ENCODE results near the gene MAPKAPK3.

The MAPKAPK3 gene

DNA sequence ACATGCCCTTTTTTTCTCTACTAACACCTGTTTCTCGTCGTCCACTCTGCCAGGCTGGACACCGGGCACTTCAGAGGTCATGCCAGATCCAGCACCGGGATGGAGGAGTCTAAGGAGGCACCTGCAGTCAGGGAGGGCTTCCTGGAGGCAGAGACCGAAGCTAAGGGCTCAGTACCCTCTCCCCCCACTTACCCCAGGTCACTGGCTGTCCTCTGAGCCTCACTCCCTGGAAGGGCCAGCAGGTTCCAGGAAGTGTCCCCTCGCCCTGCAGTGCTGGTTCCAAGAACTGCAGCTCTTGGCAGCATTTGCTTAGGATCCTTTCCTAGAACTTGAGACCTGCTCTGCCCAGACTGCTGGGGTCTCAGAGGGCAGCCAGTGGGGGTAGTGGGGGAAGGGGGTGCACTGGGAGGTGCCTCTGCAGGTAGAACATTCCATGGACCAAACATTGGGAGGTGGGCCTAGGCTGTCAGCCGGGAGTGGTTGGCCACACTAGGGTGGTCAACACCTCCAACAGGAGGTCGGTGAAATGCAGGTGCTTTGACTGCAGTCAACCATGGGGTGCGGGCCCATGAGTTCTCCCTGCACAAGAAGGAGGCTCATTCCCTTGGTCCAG lies 16.7 kb upstream of the MAPKAPK3 start:
- no peaks in the 10 kb centered on the region for H3K9me3 Mint-ChIP-seq
- H3K27ac Mint-ChIP-seq: peak overlapping the region; percentile 100
- H3K36me3 Mint-ChIP-seq (ENCODE audit: low read depth): peaks cover 41% of the 10 kb centered on the region
- no peak for ATAC-seq
- peaks cover 79% of the 10 kb centered on the region for H3K4me1 Mint-ChIP-seq
- no peaks in the 10 kb centered on the region for H3K27me3 Mint-ChIP-seq
- DNase-seq: peak; percentile 57
- peak overlapping the region; percentile 65 for H3K4me3 Mint-ChIP-seq

DNA sequence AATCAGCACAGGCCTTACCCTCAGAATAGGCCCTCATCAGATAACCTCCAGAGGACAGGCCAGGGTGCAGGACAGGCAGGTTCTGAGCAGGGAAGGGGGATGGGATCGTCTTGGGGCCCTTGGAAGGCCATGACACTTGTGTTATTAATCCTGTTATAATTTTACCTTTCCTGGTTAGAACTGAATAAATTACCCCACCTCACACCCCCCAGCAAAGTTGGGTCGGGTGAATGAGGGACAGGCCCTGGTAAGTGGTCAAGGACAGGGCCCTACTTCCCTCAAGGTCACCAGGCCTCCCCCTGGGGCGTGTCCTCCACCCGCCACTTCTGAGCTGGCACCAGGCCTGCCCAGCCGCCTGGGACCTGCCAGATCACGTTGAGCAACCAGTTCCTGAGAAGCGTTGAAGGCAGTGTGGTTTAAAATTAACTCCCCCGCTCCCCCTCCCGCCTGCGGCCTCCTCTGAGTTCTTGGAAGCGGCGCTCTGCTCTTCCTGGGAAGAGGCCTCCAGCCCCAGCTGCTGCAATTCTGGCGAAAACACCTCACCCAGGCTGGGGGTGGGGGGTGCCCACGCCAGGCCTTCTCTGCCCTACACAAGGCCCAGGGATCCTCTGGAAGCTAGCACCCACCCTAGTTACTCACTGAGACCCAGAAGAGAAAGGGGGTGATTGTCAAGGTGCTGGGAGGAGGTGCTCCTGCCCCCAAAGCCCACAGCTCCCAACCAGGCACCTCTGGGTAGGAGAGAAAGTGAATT lies 15.9 kb upstream of the MAPKAPK3 start:
- H3K9me3 Mint-ChIP-seq: no peaks in the 10 kb centered on the region
- H3K4me3 Mint-ChIP-seq: peak overlapping the region; percentile 65
- peaks cover 49% of the 10 kb centered on the region for H3K36me3 Mint-ChIP-seq (ENCODE audit: low read depth)
- no peaks in the 10 kb centered on the region for H3K27me3 Mint-ChIP-seq
- peak; percentile 70 for ATAC-seq
- peak; percentile 90 for DNase-seq
- H3K4me1 Mint-ChIP-seq: peaks cover 83% of the 10 kb centered on the region
- H3K27ac Mint-ChIP-seq: peak overlapping the region; percentile 100

DNA sequence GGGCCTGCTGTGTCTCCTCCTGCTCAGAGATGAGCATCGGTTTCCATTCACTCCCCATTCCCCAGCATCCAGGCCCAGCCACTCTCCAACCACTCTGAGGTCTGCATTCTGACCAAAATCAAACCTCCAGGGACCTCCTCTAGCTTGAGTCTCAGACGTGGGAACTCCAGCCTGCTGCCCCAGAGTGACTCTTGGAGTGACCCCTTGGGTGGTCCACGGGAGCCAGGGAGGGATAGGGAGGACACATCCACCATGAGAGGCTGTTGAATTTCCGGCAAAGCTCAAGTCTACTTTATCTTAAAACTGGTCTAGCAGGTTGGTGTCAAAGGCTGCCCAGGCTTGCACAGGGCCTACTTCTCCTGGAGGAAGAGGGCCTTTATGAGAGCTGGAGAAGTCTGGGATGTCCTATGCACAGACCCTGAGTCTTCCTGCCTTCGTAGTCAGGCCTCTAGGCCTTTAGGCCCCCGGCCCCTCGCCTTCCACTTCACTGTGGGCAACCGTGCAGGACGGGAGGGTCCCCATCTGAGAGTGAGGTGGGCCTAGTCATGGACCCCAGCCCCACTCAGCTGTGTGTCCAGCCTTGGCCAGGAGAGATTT lies 14.3 kb upstream of the MAPKAPK3 start:
- Mint-ChIP-seq H3K4me3 (peak overlapping the region; percentile 73), H3K9me3 (no peaks in the 10 kb centered on the region), H3K36me3 (ENCODE audit: low read depth) (peaks cover 65% of the 10 kb centered on the region), H3K27me3 (no peaks in the 10 kb centered on the region), H3K4me1 (peaks cover 91% of the 10 kb centered on the region), H3K27ac (peak overlapping the region; percentile 100)
- DNase-seq (peak; percentile 28), ATAC-seq (peak; percentile 14)

DNA sequence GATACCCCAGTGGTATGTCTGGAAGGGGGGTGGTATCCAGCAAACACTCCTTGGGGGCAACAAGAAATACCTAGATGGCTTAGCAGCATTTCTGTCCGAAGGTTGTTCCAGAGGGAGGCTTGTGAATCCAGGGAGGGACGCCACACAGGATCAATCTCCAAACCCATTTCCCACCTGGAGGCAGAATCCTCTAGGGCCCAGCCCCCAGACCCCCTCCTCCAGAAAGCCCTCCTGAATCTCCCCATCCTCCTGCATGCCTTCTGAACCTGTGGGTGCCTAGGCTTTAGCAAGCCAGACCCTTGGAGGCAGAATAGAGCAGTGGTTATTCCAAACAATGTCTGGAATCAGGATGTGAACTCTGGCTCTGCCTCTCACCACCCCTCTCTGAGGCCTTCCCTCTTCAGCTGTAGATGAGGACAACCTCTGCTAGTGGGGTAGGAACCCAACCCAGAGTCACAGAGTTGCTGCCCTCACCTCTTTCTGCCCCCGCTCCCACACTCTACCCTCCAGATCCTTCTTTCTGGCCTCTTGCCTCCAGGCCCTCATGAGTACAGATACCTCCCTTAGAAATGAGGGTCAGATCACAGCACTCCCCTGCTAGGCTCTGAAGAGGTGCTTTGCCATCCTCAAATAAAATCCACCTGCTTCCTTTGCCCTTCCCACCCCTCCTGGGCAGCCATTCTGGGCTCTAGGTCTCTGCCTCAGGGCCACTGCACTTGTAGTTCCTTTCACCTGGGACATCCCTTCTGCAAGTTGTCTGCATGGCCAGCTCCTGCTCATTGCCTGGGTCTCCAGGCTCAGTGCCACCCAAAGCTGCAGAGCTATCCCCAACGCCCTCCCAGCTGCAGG lies 13.5 kb upstream of the MAPKAPK3 start:
- H3K9me3 Mint-ChIP-seq: no peaks in the 10 kb centered on the region
- H3K4me1 Mint-ChIP-seq: peaks cover 87% of the 10 kb centered on the region
- DNase-seq: peak; percentile 34
- no peak for ATAC-seq
- peaks cover 66% of the 10 kb centered on the region for H3K36me3 Mint-ChIP-seq (ENCODE audit: low read depth)
- H3K27me3 Mint-ChIP-seq: no peaks in the 10 kb centered on the region
- H3K27ac Mint-ChIP-seq: peak overlapping the region; percentile 100
- peak overlapping the region; percentile 100 for H3K4me3 Mint-ChIP-seq

DNA sequence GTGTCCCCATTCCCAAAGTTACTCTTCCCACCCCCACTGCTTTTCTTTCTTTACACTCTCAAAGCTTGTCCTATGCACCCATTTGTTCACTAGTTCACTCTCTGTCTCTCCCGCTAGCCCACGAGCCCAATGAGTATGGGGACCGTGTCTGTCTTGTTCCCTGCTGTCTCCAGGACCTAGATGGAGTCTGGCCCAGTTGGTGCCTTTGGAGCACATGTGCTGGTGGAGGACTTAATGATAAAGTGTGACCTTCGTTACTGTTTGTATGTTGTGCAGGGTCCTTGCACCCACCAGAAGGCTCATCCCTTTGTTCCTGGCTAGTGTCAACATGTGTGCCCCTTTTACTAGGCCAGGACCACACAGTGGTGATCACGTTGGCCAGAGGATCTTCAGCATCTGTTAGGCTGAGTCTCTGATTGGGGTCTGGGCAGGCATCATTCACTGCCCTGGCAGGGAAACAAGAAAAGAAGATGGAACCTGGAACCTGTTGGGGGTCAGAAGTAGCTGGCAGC lies 12.8 kb upstream of the MAPKAPK3 start:
- peaks cover 86% of the 10 kb centered on the region for H3K4me1 Mint-ChIP-seq
- H3K27ac Mint-ChIP-seq: peak overlapping the region; percentile 100

DNA sequence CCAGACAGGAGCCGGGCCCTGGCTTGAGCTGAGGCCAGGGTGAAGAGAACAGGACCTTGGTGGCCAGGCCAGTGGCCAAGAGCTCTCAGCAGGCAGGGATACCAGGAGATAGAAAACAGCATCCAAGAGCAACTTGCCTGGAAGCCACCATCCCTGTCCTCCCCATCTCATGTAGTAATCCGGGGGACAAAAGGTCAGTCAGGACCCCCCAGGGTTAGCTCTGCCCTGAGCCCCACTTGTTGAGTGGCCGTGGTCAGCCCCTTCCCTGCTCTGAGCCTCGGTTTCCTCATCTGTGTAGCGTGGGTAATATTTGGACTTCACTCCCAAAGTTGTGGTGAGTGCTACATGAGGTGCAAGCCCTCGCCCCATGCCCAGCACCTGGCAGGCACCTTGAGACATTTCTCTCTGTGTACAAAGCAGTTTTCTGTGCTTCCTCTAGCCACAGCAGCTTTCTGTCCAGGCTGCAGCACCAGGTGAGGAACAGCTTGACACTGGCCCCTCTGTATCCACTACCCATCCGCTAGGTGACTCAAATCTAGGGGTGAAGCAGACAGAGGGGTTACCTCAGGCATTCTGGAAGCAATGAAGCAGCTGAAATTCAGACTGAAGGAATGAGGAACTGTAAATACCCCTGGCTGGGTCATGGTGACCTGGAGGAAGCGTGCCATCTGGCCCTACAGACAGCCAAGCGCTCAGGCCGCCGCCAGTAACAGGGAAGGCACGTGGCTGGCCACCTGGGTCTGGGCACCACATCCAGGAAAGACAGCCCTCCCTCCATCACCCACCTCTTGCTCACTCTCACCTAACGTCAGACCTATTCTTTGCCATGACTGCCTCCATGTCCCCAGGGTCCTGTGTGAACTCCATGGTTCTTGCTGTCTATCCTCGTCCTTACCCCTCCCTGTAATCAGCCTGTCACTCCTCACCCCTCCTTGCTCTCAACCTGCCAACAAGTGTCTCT lies 12.0 kb upstream of the MAPKAPK3 start:
- Mint-ChIP-seq H3K4me1 (peaks cover 80% of the 10 kb centered on the region), H3K36me3 (ENCODE audit: low read depth) (peaks cover 74% of the 10 kb centered on the region), H3K9me3 (no peaks in the 10 kb centered on the region), H3K27me3 (no peaks in the 10 kb centered on the region), H3K4me3 (peak overlapping the region; percentile 100), H3K27ac (peak overlapping the region; percentile 100)
- no peak for ATAC-seq
- peak; percentile 43 for DNase-seq

More for the DNA sequence above, 12.8 kb upstream of the MAPKAPK3 start:
- Mint-ChIP-seq H3K27me3 (no peaks in the 10 kb centered on the region), H3K9me3 (no peaks in the 10 kb centered on the region), H3K36me3 (ENCODE audit: low read depth) (peaks cover 67% of the 10 kb centered on the region), H3K4me3 (peak overlapping the region; percentile 100)
- ATAC-seq (no peak), DNase-seq (peak; percentile 20)

DNA sequence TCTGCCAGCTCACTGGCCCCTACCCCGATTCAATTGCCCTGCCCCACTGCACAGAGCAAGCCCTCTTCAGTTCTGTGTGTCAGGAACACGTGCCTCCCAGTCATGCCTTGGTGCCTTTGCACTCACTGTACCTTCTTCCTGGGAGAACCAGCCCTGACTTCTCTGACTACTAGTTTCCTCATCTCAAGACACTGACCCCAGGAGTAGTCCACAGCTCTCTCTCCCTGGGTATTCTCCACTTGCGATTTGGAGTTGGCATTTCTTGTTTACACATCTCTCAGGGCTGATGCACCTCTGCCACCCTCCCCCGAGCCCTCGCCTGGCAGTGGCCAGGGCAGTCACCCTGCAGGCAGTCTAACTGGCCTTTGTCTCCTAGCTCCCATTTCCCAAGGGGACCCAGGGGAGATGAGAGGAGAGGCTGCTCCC lies 11.0 kb upstream of the MAPKAPK3 start:
- H3K27ac Mint-ChIP-seq: peak overlapping the region; percentile 100
- peaks cover 82% of the 10 kb centered on the region for H3K36me3 Mint-ChIP-seq (ENCODE audit: low read depth)
- peaks cover 72% of the 10 kb centered on the region for H3K4me1 Mint-ChIP-seq
- no peaks in the 10 kb centered on the region for H3K27me3 Mint-ChIP-seq
- no peak for ATAC-seq
- H3K4me3 Mint-ChIP-seq: peak overlapping the region; percentile 100
- DNase-seq: peak; percentile 34
- H3K9me3 Mint-ChIP-seq: no peaks in the 10 kb centered on the region

DNA sequence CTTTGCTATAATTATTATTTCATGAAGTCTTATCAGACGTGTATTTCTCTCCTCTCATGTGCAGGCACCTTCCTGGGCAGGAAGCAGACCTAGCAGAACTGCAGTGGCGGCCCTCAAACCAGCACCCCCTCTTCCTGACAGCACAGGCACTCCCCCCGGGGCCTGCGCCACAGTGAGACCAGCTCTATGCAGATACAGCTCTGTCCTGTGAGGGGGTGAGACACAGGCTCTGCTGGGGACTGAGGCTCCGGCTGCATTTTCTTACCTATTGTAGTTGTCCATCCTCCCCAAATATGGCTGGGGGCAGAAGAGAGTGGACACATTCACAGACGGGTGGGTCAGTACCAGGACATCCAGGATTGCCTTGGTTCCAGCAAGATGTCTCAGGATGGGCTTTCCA lies 10.4 kb upstream of the MAPKAPK3 start:
- H3K4me1 Mint-ChIP-seq: peaks cover 65% of the 10 kb centered on the region
- peak overlapping the region; percentile 100 for H3K4me3 Mint-ChIP-seq
- H3K9me3 Mint-ChIP-seq: no peaks in the 10 kb centered on the region
- ATAC-seq (no peak), DNase-seq (peak; percentile 47)
- H3K36me3 Mint-ChIP-seq (ENCODE audit: low read depth): peaks cover 86% of the 10 kb centered on the region
- H3K27ac Mint-ChIP-seq: peak overlapping the region; percentile 100
- no peaks in the 10 kb centered on the region for H3K27me3 Mint-ChIP-seq

DNA sequence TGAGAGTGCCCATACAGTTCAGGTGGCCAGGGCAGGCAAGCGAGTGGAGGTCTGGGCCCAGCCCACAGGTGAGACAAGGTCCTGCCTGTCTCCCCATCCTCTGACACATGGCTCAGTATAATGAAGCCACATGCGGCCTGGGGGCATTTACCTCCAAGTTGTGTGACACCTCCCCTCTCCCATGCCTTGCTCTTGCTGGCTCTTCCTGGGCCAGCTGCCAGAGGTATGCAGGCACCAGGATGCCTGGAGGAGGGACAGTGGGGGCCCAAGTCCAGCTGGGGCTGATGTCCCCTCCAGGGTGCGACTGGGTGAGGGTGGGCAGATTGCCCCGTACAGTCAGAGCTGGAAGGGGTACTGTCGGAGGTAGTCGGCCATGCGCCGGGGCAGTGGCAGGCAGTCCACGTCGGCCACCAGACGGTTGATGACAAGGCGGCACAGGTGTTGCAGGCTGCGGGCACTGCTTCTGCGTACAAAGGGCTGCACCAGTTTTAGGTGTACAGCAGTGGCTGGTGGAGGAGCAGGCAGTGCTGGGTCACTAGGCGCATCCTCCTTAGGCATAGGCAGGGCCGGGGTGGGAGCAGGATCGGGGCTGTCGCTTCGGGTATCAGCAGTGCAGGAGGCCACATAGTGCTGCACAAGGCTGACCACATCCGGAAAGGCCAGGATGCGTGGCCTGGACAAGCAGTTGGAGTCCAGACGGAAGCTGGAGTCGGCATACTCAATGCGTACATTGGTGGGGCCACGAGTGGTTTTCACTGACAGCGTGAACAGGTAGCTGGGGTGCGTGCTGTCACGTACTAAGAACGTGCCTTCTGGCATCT lies 9.5 kb upstream of the MAPKAPK3 start:
- Mint-ChIP-seq H3K4me1 (peaks cover 63% of the 10 kb centered on the region), H3K4me3 (peak overlapping the region; percentile 100), H3K9me3 (no peaks in the 10 kb centered on the region), H3K27me3 (peaks cover 2% of the 10 kb centered on the region), H3K36me3 (ENCODE audit: low read depth) (peaks cover 92% of the 10 kb centered on the region), H3K27ac (peak overlapping the region; percentile 100)
- no peak for ATAC-seq
- DNase-seq: peak; percentile 55

DNA sequence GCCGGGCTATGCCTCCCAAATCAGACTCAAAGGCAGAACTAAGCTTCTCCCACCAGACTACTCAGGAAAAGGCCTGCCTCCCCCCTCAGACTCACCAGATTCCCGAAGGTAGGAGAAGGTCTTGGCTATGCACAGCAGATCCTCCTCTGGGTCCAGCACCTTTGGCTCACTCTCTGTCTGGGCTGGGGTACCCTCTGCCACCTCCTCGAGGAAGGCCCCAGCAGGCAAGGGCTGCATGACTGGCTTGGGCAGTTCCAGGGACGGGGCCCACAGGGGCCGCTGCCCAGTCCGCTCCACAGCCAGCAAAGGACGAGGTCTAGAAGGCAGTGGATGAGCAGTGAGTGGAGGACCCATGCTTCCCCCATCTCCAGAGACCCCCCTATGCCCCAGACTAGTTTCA lies 8.7 kb upstream of the MAPKAPK3 start:
- no peaks in the 10 kb centered on the region for H3K9me3 Mint-ChIP-seq
- H3K4me1 Mint-ChIP-seq: peaks cover 61% of the 10 kb centered on the region
- H3K36me3 Mint-ChIP-seq (ENCODE audit: low read depth): peaks cover 90% of the 10 kb centered on the region

DNA sequence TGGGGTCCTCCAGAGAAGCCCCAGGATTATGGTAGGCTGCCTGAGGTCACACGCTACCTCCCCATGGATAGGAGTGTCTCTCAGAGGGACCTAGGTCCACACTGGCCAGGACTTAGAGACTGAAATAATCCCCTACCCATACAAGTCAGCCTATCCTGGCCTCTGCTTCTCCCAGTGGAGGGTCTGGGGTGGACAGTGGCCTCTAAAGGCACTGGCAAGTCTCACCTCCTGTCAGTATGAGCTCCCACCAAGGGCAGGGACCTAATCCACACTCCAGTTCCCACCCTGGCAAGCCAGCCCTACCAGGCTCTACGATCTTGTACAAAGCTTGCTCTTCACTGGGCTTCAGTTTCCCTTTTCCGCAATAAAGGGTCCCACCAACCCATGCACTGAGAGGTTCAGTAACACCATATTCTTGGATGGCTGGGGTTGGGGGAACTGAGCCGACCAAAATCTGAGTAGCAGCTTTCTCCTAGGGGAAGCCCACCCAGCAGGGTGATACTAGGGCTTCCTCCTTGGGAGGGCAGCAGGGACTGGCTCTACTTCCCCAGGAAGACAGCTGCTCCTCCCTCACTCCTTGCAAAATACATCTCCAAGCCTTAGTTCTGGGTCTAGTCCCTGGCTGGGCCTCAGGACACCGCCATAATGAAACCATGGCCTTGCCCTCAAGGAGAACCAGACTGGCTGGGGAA lies 7.7 kb upstream of the MAPKAPK3 start:
- Mint-ChIP-seq H3K4me1 (peaks cover 59% of the 10 kb centered on the region), H3K9me3 (no peaks in the 10 kb centered on the region), H3K27ac (peak overlapping the region; percentile 100), H3K4me3 (peak overlapping the region; percentile 100), H3K27me3 (peaks cover 2% of the 10 kb centered on the region), H3K36me3 (ENCODE audit: low read depth) (peaks cover 88% of the 10 kb centered on the region)
- no peak for DNase-seq
- no peak for ATAC-seq

More for the DNA sequence above, 8.7 kb upstream of the MAPKAPK3 start:
- Mint-ChIP-seq H3K27me3 (peaks cover 2% of the 10 kb centered on the region), H3K27ac (peak overlapping the region; percentile 100), H3K4me3 (peak overlapping the region; percentile 100)
- DNase-seq: peak; percentile 26
- ATAC-seq: no peak

DNA sequence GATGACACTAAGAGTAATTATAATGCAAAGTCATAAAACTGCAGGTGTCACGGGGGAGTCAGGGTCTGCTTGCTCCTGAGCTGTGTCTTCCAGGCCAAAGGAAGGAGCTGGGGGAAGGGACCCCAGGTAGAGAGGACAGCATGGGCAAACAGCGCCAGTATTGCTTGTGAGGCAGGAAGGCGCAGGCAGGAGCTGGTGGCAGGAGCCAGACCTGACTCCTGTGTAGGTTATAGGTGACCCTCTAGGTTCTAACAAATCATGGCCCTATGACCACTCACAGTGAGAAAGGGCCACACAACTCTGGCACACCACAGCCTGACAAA lies 7.2 kb upstream of the MAPKAPK3 start:
- H3K4me3 Mint-ChIP-seq: peak overlapping the region; percentile 100

More for the DNA sequence above, 7.2 kb upstream of the MAPKAPK3 start:
- peaks cover 2% of the 10 kb centered on the region for H3K27me3 Mint-ChIP-seq
- peaks cover 86% of the 10 kb centered on the region for H3K36me3 Mint-ChIP-seq (ENCODE audit: low read depth)
- peaks cover 59% of the 10 kb centered on the region for H3K4me1 Mint-ChIP-seq
- peak overlapping the region; percentile 100 for H3K27ac Mint-ChIP-seq
- ATAC-seq (no peak), DNase-seq (peak; percentile 20)
- no peaks in the 10 kb centered on the region for H3K9me3 Mint-ChIP-seq

Data from activated naive CD8-positive, alpha-beta T cell treated with anti-CD3 and anti-CD28 coated beads, Interleukin-2, amount 50 U/mL, for 24 hours (primary cell).